Esophagus muscularis mucosa (tissue), 4 donors: ENCODE data around the gene POLQ.
"Not testable (repeated sequence)": the region's sequence is repeated elsewhere in the genome, so short reads cannot be mapped to it uniquely, and the experiment has no call there.

Source experiments
- CTCF ChIP-seq, 3 experiments: fragments of 200-600 bp in 2 of 3; fragments of 450-650 bp in 1 of 3; sonication (generic) in 2 of 3; IDR thresholded peaks; one replicate each; pipeline ENCODE4 v1.5.1; 2017 to 2019; ENCODE audit warnings: antibody characterized with exemption in 3 of 3, mild to moderate bottlenecking in 2 of 3, moderate library complexity in 1 of 3
- EP300 ChIP-seq: sonication (generic); formaldehyde crosslinking; IDR thresholded peaks from one replicate; pipeline ENCODE4 v1.6.1; 2017; ENCODE audit warnings: antibody characterized with exemption
- POLR2A ChIP-seq: fragments of 450-650 bp; IDR thresholded peaks from one replicate; pipeline ENCODE4 v1.6.1; 2017; ENCODE audit warnings: antibody characterized with exemption, moderate library complexity, mild to moderate bottlenecking, low read depth
- POLR2AphosphoS5 ChIP-seq, 2 donors: sonication (generic); formaldehyde crosslinking; IDR thresholded peaks; one replicate each; pipeline ENCODE4 v1.6.1; 2017; ENCODE audit warnings: antibody characterized with exemption in 2 of 2

GRCh38 chr3:121398051-121398450, 147.7 kb downstream of the POLQ start:
- not testable (repeated sequence) for TF ChIP-seq EP300; POLR2A; CTCF (IDR thresholded peaks at IDR 0.05); POLR2AphosphoS5 (IDR thresholded peaks at IDR 0.05)
